ENCODE data around the gene PPP6R3.

PPP6R3 gene

DNA sequence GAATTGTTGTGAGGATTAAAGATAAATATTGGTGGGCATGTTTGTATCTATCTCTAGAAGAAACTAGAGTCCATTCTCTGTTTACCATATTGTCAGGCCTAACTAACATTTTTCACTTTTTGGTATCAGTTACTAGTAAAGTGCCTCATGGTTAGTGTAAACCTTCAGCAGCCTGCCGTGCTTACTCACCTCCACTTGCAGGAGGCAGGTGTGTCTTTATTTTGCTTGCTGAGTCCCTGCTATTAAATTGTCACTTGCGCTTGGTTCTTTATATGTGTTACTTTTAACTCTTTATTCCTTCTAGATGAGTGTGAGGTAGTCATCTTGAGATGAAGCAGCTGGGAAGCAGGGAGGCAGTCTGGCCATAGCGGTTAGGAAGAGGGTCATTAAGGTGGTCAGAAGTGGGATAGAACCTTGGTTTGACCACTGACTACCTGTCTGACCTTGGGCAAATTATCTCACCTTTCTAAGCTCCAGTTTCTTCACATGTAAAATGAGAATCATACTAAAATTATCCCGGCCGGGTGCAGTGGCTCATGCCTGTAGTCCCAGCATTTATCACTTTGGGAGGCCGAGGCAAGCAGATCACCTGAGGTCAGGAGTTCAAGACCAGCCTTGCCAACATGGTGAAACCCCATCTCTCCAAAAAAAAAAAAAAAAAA, 21.2 kb downstream of the PPP6R3 start:
- no peak for DNase-seq

- no peak for DNase-seq
Measured at GRCh38 chr11:68488623-68489022, 28.1 kb downstream of the PPP6R3 start.

DNA sequence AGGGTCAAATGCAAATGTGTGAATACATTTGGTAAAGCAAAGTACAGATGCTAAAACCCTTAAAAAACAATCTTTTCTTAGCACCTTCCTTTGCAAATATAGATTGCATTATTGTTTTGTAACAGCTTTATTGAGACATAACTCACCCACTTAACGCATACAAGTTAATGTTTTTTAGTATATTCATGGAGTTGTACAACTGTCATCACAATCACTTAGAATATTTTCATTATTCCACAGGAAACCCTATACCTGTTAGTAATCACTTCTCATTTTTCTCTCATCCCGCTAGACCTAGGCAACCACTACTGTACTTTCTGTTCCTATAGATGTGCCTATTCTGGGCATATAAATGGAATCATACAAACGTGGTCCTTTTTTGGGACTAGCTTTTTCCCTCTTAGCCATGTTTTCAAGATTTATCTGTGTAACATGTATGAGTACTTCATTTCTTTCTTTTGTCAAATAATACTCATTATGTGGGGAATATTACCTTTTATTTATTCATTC, 34.7 kb downstream of the PPP6R3 start:
- DNase-seq = no peak

DNA sequence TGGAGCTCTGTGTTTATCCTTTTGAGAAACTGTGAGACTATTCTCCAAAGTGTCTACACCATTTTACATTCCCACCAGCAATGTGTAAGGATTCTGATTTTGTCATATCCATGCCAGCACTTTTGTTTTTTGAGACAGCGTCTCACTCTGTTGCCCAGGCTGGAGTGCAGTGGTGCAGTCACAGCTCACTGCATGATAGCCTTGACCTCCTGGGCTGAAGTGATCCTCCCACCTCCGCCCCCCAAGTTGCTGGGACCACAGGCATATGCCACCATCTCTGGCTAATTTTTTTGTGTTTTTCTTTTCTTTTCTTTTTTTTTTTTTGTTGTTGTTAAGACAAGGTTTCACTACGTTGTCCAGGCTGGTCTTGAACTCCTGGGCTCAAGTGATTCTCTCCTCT, 35.3 kb downstream of the PPP6R3 start:
- no peak for DNase-seq

DNA sequence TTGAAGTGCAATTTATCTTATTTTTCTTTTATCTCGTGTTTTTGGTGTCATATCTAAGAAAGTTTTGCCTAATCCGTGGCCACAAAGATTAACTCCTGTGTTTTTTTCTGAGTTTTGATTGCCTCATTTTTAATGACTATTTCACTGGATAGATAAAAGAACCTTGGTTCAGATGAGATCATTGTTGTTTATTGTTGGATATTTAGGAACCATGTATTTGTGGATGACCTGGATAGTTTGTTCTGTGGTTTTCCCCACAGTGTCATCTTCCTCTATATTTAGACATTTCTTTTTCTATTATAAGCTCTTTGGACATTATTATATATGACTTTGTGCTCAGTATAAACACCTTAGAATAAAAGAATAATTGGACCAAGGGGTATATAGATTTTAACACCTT, 37.2 kb downstream of the PPP6R3 start:
- no peak for DNase-seq

- no peak for DNase-seq
Measured at GRCh38 chr11:68498321-68498720, 37.8 kb downstream of the PPP6R3 start.

DNA sequence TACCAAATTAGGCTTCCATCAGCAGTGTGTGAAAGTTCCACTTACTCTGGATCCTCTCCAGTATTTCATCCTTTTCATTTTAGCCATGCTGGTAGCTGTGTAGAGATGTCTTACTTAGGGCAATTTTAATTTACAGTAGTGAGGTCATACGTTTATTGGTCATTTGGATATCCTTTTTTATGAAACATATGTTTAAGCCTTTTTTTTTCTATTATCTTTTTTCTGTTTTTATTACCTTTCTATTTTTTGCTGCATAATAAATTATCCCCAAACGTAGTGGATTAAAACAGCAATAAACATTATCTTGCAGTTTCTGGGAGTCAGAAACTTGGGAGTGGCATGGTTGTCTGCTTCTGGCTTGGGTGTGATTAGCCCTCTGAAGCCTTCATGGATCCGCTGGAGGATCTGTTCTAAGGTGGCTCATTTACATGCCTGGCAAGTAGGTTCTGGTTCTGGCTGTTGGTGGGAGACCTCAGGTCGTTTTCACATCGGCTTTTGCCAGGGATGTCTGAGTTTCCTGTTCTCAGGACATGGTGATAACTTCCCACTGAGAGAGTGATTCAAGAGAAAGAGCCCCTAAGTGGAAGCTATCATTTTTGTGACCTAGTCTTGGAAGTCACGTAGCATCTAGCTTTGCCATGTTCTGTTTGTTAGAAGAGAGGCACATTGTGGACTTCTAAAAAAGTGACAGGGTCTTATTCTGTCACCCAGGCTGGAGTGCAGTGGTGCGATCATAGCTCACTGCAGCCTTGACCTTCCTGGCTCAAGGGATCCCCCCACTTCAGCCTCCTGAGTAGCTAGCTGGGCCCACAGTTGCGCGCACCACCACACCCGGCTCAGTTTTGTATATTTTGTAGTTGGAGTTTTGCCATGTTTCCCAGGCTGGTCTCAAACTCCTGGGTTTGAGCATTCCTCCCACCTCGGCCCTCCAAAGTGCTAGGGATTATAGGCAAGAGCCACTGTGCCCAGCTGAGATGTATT, 38.6 kb downstream of the PPP6R3 start:
- DNase-seq = no peak

DNA sequence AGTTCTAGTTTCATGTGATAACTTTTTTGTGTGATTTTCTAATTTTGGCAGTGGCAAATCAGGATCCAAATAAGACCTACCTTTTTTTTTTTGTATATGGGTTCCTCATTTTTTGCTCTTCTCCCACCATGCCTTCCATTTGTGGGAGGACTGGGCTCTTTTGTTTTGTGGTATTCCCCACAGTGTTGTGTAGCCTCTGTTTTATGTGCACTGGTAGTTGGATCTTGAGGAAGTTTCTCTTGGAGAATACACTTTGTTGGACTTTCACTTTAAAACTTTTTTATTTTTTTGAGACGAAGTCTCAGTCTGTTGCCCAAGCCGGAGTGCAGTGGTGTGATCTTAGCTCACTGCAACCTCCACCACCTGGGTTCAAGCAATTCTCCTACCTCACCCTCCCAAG, 39.7 kb downstream of the PPP6R3 start:
- no peak for DNase-seq

DNA sequence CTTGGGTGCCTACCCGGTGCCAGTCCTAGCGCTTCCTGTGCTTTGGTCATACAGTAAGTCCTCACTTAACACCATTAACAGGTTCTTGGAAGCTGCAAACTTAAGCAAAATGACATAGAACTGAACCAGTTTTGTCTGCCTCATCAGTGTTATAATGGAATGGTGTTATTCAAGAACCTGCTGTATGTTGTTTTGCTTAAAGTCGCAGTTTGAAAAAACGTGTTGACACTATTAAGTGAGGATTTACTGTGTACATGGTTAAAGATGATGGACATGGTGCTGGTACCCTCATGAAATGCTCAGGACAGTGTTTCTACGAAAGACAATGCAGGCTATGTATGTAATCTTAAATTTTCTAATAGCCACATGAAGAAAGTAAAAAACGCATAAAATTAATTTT, 41.3 kb downstream of the PPP6R3 start:
- no peak for DNase-seq

DNA sequence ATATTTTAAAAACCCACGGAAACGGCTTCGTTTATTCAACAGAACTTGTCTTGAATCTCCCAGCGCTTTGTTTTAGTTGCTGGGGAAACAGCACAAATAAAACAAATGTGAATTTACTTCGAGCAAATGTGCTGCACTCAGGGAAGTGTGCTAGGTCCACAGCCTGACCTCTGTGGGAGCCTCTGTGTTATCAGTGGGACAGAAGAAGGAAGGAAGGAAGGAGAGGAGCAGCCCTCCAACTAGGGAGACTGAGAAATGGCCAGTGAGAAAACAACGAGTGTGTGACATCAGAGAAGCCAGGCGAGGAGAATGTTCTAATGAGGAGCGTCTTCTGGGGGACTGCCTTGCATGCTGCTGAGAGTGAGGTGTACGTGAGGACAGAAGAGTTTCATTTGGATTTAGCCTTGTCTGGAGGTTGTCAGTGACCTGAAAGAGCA, 42.7 kb downstream of the PPP6R3 start:
- no peak for DNase-seq

DNA sequence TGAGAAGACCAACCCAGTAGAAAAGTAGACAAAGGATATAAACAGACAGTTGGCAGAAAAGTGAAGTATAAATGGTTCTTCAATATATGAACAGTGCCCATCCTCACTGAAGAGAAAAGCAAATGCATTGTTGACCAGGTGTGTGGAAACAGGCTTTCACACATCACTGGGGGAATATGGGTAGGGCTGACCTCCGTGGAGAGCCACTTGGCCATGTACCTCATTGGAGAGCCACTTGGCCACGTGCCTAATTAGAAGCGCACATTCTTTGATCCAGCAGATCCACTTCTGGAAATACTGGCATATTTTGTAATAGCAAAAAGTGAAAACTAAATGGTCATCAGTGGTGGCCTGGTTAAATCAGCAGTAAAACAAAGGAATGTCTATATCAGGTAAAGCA, 43.2 kb downstream of the PPP6R3 start:
- DNase-seq = no peak

GRCh38 chr11:68504432-68505066, 44.0 kb downstream of the PPP6R3 start:
- DNase-seq = no peak

DNA sequence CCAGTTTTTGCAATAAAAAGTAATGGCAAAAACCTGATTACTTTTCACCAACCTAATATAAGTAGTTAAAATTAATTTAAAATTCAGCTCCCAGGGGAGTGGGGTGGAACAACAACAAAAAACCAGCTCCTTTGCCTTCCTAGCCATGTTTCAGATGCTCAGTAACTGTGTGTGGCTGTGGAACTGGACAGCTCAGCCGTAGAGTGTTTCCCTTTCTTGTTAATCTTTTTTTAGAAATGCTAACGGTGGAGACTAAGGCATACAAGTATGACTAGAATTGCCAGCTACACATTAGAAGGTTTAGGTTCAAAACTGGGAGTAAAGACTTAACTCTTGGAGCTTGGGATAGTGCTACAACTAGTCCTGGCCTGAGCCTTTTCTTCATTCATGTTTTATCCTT, 45.0 kb downstream of the PPP6R3 start:
- no peak for DNase-seq

DNA sequence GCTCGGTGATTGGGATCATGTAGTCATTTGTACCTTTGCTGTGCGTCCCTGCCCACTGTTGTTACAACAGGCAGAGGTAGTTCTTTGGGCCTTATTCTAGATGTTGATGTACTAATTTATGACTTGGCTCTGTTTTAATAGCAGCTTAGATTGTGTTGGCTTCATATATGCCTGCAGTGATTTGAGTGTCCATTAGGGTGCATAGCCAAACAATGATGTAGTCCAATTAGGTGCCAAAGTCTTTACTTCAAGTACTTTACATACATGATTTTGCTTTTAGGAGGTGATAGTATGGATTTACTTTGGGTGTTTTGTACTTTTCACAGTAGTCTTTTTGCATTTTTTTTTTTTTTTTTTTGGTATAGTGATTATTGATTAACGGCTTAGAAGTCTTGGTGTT, 46.4 kb downstream of the PPP6R3 start:
- DNase-seq = no peak

GRCh38 chr11:68508425-68508824, 47.9 kb downstream of the PPP6R3 start:
- DNase-seq = no peak

GRCh38 chr11:68509066-68509465, 48.5 kb downstream of the PPP6R3 start:
- DNase-seq = no peak

- no peak for DNase-seq
Measured at GRCh38 chr11:68513930-68514487, 53.5 kb downstream of the PPP6R3 start.

GRCh38 chr11:68517121-68517741, 56.7 kb downstream of the PPP6R3 start:
- no peak for DNase-seq

DNA sequence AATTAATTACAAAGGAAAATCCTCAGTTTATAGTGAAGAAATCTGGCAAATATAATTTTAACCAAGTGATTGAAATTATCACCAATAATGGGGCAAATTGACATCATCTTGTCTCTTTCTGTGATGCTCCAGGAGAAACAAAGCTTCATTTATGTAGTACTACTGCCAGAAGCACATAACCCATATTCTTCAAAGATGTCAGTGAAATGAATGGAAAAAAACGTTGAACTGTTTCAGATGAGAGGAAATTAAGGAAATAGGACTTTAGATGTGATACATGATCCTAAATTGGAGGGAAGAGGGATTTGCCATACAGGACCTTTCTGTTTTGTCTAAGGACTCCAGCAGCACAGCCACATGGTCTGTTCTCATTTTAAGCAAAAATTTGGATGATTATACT, 57.6 kb downstream of the PPP6R3 start:
- no peak for DNase-seq

DNA sequence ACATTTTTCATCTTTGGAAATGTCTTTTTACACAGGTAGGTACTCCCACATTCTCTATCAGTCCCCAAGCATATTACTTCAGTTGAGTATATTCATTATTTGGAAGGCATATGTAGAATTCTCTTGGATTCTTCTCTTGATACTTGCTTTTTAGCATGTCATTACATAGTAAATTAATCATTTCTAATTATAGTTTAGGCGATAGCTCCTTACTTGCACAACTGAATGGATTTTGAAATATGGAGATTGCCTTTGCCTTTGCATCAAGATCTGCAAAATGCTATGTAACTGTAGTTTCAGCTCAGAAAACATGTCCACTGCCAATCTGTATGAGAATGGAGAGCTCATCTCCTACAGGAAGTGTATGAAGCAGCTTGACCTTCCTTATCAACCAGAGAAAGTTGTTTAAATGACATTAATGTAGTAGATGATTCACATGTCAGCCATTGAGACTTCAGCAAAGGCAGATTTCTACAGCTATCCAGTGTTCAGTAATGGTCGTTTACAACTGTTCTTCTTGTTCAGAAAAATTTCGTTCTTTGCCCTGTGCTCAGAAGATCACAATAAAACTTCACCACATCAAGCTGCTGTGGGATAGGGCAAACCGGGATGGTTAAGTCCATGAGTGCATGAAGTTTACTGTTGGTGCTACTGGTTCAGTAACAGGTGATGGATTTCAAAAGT, 61.6 kb downstream of the PPP6R3 start:
- DNase-seq = no peak

DNA sequence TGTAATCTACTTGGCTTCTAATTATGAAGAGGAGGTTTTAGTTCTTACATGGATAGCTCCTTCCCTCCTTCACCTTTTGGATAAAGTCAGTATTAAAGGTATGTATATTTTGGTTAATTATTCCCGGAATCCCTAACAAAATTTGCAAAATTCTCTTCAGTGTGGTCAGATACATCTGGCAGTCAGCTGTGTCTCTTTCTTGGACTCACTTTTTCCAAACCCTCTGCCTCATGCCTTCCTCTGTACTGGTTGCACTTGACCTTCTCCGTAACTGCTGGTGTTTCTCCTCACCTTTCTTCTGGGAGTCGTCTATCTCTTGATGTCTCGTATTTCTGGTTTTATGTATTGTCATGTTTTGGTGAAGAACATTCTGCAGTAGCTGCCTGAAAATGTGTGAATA, 62.5 kb downstream of the PPP6R3 start:
- DNase-seq = no peak

DNA sequence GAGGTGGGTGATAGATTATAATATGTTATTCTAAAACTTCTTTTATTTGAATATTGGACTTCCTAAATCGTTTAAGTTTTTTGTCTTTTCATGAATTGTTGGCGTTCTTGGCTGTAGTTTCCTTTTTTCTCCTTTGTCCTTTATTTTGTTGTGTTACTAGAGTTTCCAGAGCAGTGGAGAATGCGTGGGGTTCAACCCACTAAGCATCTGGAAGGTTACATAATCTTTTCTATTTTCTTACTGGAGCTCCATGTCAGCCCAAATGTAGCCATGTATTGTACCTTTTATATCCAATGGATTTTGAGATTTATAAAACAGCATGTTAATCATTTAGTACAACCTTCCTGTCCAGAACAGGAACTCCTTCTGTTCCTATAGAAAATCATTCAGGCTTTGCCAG, 63.2 kb downstream of the PPP6R3 start:
- no peak for DNase-seq
